ENCODE results near the gene LHX1. TPM values are rescaled to one million over a fixed set of nuclear protein-coding genes. Genes with fewer than 3 reads are reported as not detected.

Gene LHX1
- total and polyA plus RNA-seq, 11 donors, result not detected

- Histone ChIP-seq H3K27me3 (no peaks in the 10 kb centered on the region), H3K4me1 (peaks cover 0 to 20% (median 6%) of the 10 kb centered on the region in 12 donors), H3K36me3 (peaks cover 0 to 3% (median 0%) of the 10 kb centered on the region in 9 donors), H3K9me3 (no peaks in the 10 kb centered on the region), H3K27ac (no peak overlapping the region), H3K4me3 (no peak overlapping the region)
- no peak for TF ChIP-seq POLR2A (IDR thresholded peaks at IDR 0.05)
- TF ChIP-seq CTCF (IDR thresholded peaks at IDR 0.05), result no peak
- intact Hi-C loops (cut with DNase I), result no loop called here
- 93 to 99% (median 94%) methylated on average over 1 of the region's 1 CpG for WGBS, 4 donors
- no peak for DNase-seq
- no peak for ATAC-seq
Observed at GRCh38 chr17:36975922-36976515, 38.7 kb downstream of the LHX1 start.

GRCh38 chr17:36977066-36977465 lies 39.8 kb downstream of the LHX1 start:
- 89 to 96% (median 93%) methylated on average over 2 of the region's 2 CpGs for WGBS, 4 donors
- intact Hi-C loops (cut with DNase I), result no loop called here
- Histone ChIP-seq H3K4me3 (no peak overlapping the region), H3K36me3 (peaks cover 0 to 3% (median 0%) of the 10 kb centered on the region in 9 donors), H3K27me3 (no peaks in the 10 kb centered on the region), H3K27ac (no peak overlapping the region), H3K9me3 (no peaks in the 10 kb centered on the region), H3K4me1 (peaks cover 0 to 20% (median 6%) of the 10 kb centered on the region in 12 donors)
- ATAC-seq (no peak), DNase-seq (no peak)
- no peak for TF ChIP-seq CTCF (IDR thresholded peaks at IDR 0.05)
- TF ChIP-seq POLR2A (IDR thresholded peaks at IDR 0.05), result no peak

GRCh38 chr17:36977568-36977967 lies 40.3 kb downstream of the LHX1 start:
- WGBS, 4 donors, result 91 to 98% (median 97%) methylated on average over 2 of the region's 2 CpGs
- no peak overlapping the region for H3K27ac ChIP-seq
- H3K36me3 ChIP-seq, result peaks cover 0 to 3% (median 0%) of the 10 kb centered on the region in 9 donors
- intact Hi-C loops (cut with DNase I), result no loop called here
- no peak overlapping the region for H3K4me3 ChIP-seq
- no peak for TF ChIP-seq POLR2A (IDR thresholded peaks at IDR 0.05)
- TF ChIP-seq CTCF (IDR thresholded peaks at IDR 0.05), result no peak
- DNase-seq (no peak), ATAC-seq (no peak)
- no peaks in the 10 kb centered on the region for H3K9me3 ChIP-seq
- peaks cover 0 to 17% (median 6%) of the 10 kb centered on the region in 12 donors for H3K4me1 ChIP-seq
- no peaks in the 10 kb centered on the region for H3K27me3 ChIP-seq

- intact Hi-C loops (cut with DNase I), result no loop called here
- no peaks in the 10 kb centered on the region for H3K9me3 ChIP-seq
- no peaks in the 10 kb centered on the region for H3K27me3 ChIP-seq
- no peak overlapping the region for H3K4me3 ChIP-seq
- H3K4me1 ChIP-seq, result peaks cover 0 to 17% (median 6%) of the 10 kb centered on the region in 12 donors
- DNase-seq (no peak), ATAC-seq (no peak)
- no peak overlapping the region for H3K27ac ChIP-seq
- 82 to 88% (median 86%) methylated on average over 11 of the region's 11 CpGs for WGBS, 4 donors
- TF ChIP-seq POLR2A (IDR thresholded peaks at IDR 0.05), result no peak
- no peak for TF ChIP-seq CTCF (IDR thresholded peaks at IDR 0.05)
- H3K36me3 ChIP-seq, result peaks cover 0 to 4% (median 0%) of the 10 kb centered on the region in 9 donors
Observed at GRCh38 chr17:36978810-36979564, 41.7 kb downstream of the LHX1 start.
